Measurements from ENCODE around the gene COL6A6.
"Not testable (repeated sequence)": the region's sequence is repeated elsewhere in the genome, so short reads cannot be mapped to it uniquely, and the experiment has no call there.

Gene COL6A6

DNA sequence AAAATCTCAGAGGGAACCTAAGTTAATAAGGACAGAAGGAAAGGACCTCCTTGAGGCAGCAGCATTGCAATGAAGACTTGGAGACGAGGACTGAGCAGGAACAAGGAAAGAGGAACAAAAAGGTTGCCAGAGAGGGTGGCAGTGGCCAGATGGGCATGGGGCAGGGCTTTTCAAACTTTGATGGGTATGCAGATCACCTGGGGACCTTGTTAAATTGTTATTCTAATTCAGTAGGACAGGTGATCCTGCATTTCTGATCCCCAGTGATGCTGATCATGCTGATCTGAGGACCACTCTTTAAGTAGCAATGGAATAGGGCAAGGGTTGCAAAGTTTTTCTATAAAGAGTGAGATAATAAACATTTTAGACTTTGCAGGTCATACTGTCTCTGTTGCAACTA lies 11.1 kb downstream of the COL6A6 start:
- H3K4me3 ChIP-seq (ENCODE audit: low read depth, low read length): no peak overlapping the region
- no peak for DNase-seq (ENCODE audit: low read depth)

DNA sequence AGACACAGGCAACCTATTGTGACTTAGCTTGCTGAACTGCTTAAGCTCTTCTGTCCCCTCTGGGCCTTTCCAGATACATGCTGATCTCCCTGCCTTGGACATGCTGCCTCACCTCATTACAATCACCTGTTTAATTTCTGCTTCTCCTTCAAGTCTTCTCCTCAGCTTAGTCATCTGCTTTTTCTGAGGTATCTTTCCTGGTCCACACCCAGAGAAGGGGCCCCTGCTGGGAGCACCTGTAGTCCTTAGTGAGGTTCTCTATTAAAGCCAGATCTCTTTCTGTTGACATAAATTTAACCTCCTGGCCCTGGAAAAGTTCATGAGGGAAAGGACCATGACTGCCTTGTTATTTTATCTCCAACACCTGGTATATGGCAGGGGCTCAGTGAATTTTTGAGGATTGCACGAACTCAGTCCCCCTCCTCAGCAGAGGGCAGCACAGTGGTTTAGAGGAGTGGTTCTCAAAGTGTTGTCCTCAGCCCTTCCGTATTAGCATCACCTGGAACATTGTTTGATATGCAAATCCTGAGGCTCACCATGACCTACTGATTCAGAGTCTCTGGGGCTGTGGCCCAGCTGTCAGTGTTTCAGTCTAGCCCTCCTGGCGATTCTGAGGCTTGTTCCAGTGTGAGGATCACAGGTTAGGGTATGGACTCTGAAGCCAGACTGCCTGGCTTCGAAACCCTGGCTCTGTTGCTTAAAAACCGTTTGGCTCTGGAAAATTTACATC lies 12.7 kb downstream of the COL6A6 start:
- DNase-seq (ENCODE audit: low read depth): no peak
- H3K4me3 ChIP-seq (ENCODE audit: low read depth, low read length): no peak overlapping the region

DNA sequence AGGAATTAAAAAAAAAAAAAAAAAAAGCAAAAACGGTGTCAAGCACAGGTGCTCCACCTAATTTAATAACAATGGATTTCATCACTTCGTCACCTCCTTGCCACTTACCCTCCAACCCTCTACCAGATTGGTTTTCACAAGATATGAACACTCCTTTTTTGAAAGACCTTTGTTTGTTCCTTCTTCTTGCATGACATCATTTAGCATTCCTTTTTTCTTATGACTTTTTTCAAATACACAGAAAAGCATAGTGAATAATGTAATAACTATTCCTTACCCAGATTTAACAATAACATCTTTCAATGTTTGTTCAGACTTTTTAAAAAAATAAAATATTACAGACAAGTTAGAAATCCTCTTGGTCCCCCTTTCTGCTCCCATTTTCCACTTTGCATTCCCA lies 16.3 kb downstream of the COL6A6 start:
- H3K4me3 ChIP-seq (ENCODE audit: low read depth, low read length): no peak overlapping the region

DNA sequence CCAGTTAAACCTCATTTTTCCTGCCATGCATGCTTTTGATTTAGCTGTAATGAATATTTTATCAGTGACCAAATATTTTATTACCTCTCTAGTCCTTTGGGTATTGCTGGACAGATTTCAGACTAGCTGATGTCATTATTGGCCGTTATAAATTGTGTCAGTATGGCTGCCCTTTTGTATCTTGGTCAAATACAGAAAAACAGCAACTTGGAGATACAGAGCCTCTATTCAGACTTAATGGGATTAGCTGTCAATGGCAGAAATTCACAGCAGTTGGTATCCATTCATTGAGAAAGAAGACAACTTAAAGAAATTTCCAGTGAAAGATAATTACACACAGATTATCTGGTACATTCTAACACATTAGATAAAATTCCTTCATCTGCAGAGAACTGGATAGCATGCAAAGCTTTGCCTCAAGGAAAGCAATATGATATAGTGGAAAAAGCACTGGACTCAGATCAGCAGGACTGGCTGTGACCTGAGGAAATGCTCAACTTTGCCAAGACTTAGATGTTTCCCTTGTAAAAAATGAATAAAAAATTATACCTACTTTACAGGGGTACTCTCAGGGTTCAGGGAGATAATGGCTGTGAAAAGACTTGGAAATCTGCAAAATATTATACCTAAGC lies 20.8 kb downstream of the COL6A6 start:
- no peak for DNase-seq (ENCODE audit: low read depth)
- no peak overlapping the region for H3K4me3 ChIP-seq (ENCODE audit: low read depth, low read length)

More for the DNA sequence above, 16.3 kb downstream of the COL6A6 start:
- DNase-seq (ENCODE audit: low read depth): no peak

DNA sequence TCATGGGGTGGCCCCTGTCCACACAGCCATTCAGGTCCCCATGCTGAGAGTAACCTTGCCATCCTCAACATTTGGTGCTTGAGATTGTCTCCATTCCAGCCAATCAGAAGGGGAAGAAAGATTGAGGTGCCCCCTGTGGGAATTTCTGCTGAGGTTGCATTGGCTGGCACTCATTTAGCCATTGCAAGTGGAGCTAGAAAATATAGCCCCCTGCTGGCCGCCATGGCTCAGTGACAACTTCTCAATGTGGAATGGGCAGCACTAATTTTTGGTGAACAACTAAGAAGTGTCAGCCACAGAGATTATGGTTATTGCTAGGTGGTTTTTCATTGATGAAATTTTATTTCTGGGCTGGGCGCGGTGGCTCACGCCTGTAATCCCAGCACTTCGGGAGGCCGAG lies 22.0 kb downstream of the COL6A6 start:
- H3K4me3 ChIP-seq (ENCODE audit: low read depth, low read length): no peak overlapping the region
- no peak for DNase-seq (ENCODE audit: low read depth)

DNA sequence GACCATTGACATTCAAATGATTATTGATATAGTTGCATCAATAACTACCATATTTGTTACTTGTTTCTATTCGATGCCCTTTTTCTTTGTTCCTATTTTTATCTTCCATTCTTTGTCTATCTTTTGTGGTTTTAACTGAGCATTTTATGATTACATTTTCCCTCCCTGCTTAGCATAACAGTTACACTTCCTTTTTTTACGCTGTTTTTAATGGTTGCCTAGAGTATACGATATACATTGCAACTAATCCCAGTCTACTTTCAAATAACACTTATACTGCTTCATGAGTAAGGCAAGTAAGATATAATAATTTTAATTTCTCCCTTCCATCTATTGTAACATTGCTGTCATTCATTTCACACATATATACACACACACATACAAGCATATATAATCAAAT lies 26.3 kb downstream of the COL6A6 start:
- H3K4me3 ChIP-seq (ENCODE audit: low read depth, low read length): no peak overlapping the region
- DNase-seq (ENCODE audit: low read depth): no peak

DNA sequence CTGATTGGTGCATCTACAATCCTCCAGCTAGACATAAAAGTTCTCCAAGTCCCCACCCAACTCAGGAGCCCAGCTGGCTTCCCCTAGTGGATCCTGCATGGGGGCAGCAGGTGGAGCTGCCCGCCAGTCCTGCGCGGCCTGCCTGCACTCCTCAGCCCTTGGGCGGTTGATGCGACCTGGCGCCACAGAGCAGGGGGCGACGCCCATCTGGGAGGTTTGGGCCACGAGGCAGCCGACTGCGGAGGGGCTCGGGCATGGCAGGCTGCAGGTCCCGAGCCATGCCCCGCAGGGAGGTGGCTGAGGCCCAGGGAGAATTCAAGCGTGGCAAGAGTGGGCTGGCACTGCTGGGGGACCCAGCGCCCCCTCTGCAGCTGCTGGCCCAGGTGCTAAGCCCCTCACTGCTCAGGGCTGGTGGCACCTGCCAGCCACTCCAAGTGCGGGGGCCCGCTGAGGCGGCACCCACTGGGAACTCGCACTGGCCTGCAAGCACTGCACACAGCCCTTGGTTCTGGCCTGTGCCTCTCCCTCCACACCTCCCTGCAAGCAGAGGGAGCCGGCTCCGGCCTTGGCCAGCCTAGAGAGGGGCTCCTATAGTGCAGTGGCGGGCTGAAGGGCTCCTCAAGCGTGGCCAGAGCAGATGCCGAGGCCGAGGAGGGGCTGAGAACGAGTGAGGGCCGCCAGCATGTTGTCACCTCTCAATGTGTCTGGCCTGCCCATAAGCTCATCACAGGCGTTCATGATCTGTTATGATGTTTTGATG lies 30.1 kb downstream of the COL6A6 start:
- DNase-seq (ENCODE audit: low read depth): no peak
- no peak overlapping the region for H3K4me3 ChIP-seq (ENCODE audit: low read depth, low read length)

DNA sequence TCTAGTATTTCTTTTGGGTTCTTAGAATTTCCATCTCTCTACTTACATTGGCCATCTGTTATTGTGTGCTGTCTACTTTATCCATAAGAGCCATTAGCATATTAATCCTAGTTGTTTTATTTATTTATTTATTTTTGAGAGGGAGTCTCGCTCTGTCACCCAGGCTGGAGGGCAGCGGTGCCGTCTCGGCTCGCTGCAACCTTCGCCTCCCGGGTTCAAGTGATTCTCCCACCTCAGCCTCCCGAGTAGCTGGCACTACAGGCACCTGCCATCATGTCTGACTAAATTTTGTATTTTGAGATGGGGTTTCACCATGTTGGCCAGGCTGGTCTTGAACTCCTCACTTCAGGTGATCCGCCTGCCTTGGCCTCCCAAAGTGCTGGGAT lies 30.7 kb downstream of the COL6A6 start:
- not testable (repeated sequence) for H3K4me3 ChIP-seq (ENCODE audit: low read depth, low read length); DNase-seq (ENCODE audit: low read depth)

DNA sequence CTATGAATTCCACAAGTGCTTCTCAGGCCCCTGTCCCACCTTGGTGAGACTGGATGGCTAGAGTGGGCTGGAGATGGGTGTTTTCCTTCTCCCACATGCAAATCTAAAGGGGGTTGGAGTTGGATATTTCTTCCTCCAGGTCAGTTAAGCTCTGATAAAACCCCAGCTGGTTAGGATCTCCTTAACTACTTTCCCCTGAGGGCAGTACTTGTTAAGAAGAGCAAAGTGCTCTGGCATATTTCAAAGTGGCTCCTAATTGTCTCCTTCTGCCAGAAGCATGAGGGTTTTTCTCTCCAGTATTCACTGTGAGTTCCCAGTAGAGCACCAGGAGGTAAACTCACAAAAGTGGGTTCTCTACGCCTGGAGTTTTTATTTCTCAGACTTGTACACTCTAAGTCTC lies 31.4 kb downstream of the COL6A6 start:
- no peak for DNase-seq (ENCODE audit: low read depth)
- H3K4me3 ChIP-seq (ENCODE audit: low read depth, low read length): no peak overlapping the region

DNA sequence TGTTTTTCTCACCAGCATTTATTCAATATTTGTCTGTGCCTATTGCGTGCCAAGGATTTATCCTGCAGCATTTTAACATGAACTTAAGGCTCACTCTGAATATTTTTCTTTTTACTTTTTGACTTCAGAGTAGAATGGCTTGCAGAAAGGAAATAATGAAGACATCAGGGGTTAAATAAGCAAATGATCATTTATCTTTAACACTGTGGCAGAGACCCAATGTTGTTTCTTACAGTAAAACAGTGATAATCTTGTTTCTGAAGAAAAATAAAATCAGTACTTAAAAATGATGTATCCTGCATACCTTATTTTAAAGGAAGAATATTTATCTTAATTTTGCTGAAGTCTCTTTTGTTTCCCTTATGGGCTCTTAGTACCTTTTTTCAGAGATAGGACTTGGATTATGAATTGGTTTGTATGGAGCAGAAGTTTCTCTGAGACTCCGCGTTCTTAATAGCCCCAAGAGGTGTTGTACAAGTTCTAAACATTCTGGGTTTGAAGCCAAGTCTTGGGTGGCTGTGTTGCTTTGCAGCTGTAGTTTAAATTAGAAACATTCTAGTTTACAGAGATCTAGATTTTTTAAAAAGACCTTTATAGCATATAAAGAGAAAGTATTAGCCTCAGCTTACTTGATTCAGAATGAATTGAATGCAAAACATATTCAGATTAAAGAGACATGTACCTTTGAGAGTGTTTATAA lies 40.5 kb downstream of the COL6A6 start:
- no peak for DNase-seq (ENCODE audit: low read depth)
- no peak overlapping the region for H3K4me3 ChIP-seq (ENCODE audit: low read depth, low read length)

DNA sequence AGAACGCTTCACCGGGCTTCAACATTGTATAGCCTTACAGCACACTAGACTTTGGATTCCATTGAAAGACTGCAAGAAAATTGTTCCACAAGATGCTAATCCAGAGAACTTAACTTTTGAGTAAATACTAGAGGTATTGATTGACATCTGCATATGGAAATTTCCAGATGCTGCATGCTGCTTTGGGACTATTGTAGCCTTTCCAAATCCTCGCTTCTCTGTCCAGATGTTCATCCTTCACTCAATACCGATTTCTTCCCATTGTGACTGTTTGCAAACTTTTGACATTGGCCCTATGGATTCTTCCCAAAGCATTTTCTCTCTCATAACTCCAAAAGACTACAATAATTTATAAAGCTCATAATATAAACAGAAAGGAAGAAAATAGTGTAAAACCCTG lies 41.4 kb downstream of the COL6A6 start:
- no peak overlapping the region for H3K4me3 ChIP-seq (ENCODE audit: low read depth, low read length)
- DNase-seq (ENCODE audit: low read depth): no peak

DNA sequence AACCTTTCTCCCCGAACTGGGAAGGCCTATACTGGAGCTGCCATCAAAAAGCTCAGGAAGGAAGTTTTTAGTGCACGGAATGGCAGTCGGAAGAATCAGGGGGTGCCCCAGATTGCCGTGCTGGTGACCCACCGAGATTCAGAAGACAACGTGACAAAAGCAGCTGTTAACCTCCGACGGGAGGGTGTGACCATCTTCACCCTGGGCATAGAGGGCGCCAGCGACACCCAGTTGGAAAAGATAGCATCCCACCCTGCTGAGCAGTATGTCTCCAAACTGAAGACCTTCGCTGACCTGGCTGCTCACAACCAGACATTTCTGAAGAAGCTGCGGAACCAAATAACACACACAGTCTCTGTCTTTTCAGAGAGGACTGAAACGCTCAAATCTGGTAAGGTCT lies 48.2 kb downstream of the COL6A6 start:
- no peak overlapping the region for H3K4me3 ChIP-seq (ENCODE audit: low read depth, low read length)
- DNase-seq (ENCODE audit: low read depth): no peak

Data from skeletal muscle cell (primary cell).